ENCODE measurements around the gene ZNF224. TPM values are rescaled to one million over a fixed set of nuclear protein-coding genes. Genes with fewer than 3 reads are reported as not detected.

Gene ZNF224
- total RNA-seq, 1 experiment from 2014 or later: 14.8 TPM

Other genes with a start within 250 kb of the ZNF224 start
- gene ZNF404, start 210.4 kb upstream of the ZNF224 start, total RNA-seq (2021): 3.0 to 5.1 TPM (median 3.2 TPM) in 3 replicates
- 10.1 to 12.2 TPM (median 11.0 TPM) in 3 replicates for gene ZNF45, start 159.1 kb upstream of the ZNF224 start, total RNA-seq (2021)
- gene ZNF221, start 143.1 kb upstream of the ZNF224 start, total RNA-seq (2021): 7.0 to 7.6 TPM (median 7.2 TPM) in 3 replicates
- gene ZNF155, start 110.2 kb upstream of the ZNF224 start, total RNA-seq (2021): 6.2 to 10.2 TPM (median 7.1 TPM) in 3 replicates
- 2.2 to 4.0 TPM (median 3.5 TPM) in 3 replicates for gene ZNF230, start 91.4 kb upstream of the ZNF224 start, total RNA-seq (2021)
- 3.4 to 4.6 TPM (median 3.5 TPM) in 3 replicates for gene ZNF222, start 69.0 kb upstream of the ZNF224 start, total RNA-seq (2021)
- 5.0 to 7.2 TPM (median 5.7 TPM) in 3 replicates for gene ZNF223, start 42.3 kb upstream of the ZNF224 start, total RNA-seq (2021)
- 1.7 to 3.0 TPM (median 2.7 TPM) in 3 replicates for gene ZNF284, start 22.2 kb upstream of the ZNF224 start, total RNA-seq (2021)
- 3.9 to 5.1 TPM (median 4.4 TPM) in 3 replicates for gene ZNF225, start 19.0 kb downstream of the ZNF224 start, total RNA-seq (2021)
- gene ZNF234, start 47.2 kb downstream of the ZNF224 start, total RNA-seq (2021): 7.0 to 7.5 TPM (median 7.5 TPM) in 3 replicates
- 14.5 to 18.5 TPM (median 18.0 TPM) in 3 replicates for gene ZNF226, start 70.7 kb downstream of the ZNF224 start, total RNA-seq (2021)
- 17.8 to 18.7 TPM (median 18.5 TPM) in 3 replicates for gene ZNF227, start 118.2 kb downstream of the ZNF224 start, total RNA-seq (2021)
- gene ZNF233, start 165.5 kb downstream of the ZNF224 start, total RNA-seq (2021): 1.3 to 2.4 TPM (median 1.9 TPM) in 3 replicates
- 3.9 to 5.2 TPM (median 4.5 TPM) in 3 replicates for gene ZNF235, start 210.7 kb downstream of the ZNF224 start, total RNA-seq (2021)